Peyer's patch (tissue), 4 donors: ENCODE measurements around the gene FKBP1A. TPM values are rescaled to one million over a fixed set of nuclear protein-coding genes. Genes with fewer than 3 reads are reported as not detected.

Source experiments
- DNase-seq, 3 donors: peaks; one replicate each; pipeline ENCODE4 v3.0.0-alpha.2; 2017 to 2019
- H3K27ac ChIP-seq, 4 donors: fragments of 200-600 bp; sonication (generic); one replicate each; pipeline ENCODE4 v1.5.1; 2016 to 2019
- H3K27me3 ChIP-seq, 2 donors: fragments of 200-600 bp; sonication (generic); one replicate each; pipeline ENCODE4 v1.5.1; 2019
- H3K36me3 ChIP-seq, 3 donors: fragments of 200-600 bp; sonication (generic); one replicate each; pipeline ENCODE4 v1.5.1; 2016 to 2019
- H3K4me1 ChIP-seq, 4 donors: fragments of 200-600 bp; sonication (generic); one replicate each; pipeline ENCODE4 v1.5.1; 2016 to 2019
- H3K4me3 ChIP-seq, 4 donors: fragments of 200-600 bp; sonication (generic); 1 replicate in 3 of 4; 2 replicates in 1 of 4; pipeline ENCODE4 v1.5.1; 2016 to 2019; ENCODE audit warnings: mild to moderate bottlenecking in 1 of 4
- H3K9me3 ChIP-seq, 4 donors: fragments of 200-600 bp; sonication (generic); one replicate each; pipeline ENCODE4 v1.5.1; 2016 to 2019; ENCODE audit warnings: mild to moderate bottlenecking in 1 of 4
- CTCF ChIP-seq, 6 experiments: fragments of 450-650 bp in 4 of 6; fragments of 200-600 bp in 2 of 6; sonication (generic) in 1 of 6; IDR thresholded peaks; one replicate each; pipeline ENCODE4 v1.5.1; 2017 to 2019; ENCODE audit warnings: antibody characterized with exemption in 6 of 6, mild to moderate bottlenecking in 3 of 6, moderate library complexity in 1 of 6
- POLR2A ChIP-seq, 2 donors: fragments of 450-650 bp; IDR thresholded peaks; one replicate each; pipeline ENCODE4 v1.5.1; 2017; ENCODE audit warnings: antibody characterized with exemption in 2 of 2, mild to moderate bottlenecking in 2 of 2, moderate library complexity in 2 of 2
- total RNA-seq, 4 donors: library from RNA; depleted of rRNA; stranded (reverse); fragments of >200 nt; gene quantifications; one replicate each; pipeline ENCODE4 v1.1.0, GENCODE V29; 2016

The FKBP1A gene
- total RNA-seq, 4 donors from 2014 or later: 76.9 to 165 (median 98.5) TPM

- TF ChIP-seq POLR2A (IDR thresholded peaks at IDR 0.05): no peak
- DNase-seq: no peak
- H3K27ac ChIP-seq: peak overlapping the region in 3 of 4 donors; percentile 83 to 88 (median 86)
- H3K4me3 ChIP-seq: peak overlapping the region in 3 of 4 donors; percentile 0 to 96 (median 23)
- H3K27me3 ChIP-seq: no peaks in the 10 kb centered on the region
- no peaks in the 10 kb centered on the region for H3K9me3 ChIP-seq
- H3K36me3 ChIP-seq: no peaks in the 10 kb centered on the region
- peaks cover 0 to 48% (median 29%) of the 10 kb centered on the region in 4 donors for H3K4me1 ChIP-seq
Observed at GRCh38 chr20:1390581-1391403, 2.1 kb downstream of the FKBP1A start.

- Histone ChIP-seq H3K9me3 (no peaks in the 10 kb centered on the region), H3K4me1 (peaks cover 0 to 48% (median 29%) of the 10 kb centered on the region in 4 donors), H3K27ac (peak overlapping the region in 2 of 4 donors; percentile 86 to 88), H3K27me3 (no peaks in the 10 kb centered on the region), H3K36me3 (no peaks in the 10 kb centered on the region), H3K4me3 (no peak overlapping the region)
- TF ChIP-seq POLR2A (IDR thresholded peaks at IDR 0.05): no peak
- no peak for TF ChIP-seq CTCF (IDR thresholded peaks at IDR 0.05)
- DNase-seq: no peak
Observed at GRCh38 chr20:1389703-1390580, 2.9 kb downstream of the FKBP1A start.

GRCh38 chr20:1388741-1389483 lies 3.9 kb downstream of the FKBP1A start:
- peak in 1 of 3 donors; percentile 36 for DNase-seq
- Histone ChIP-seq H3K9me3 (no peaks in the 10 kb centered on the region), H3K27me3 (no peaks in the 10 kb centered on the region), H3K4me1 (peaks cover 0 to 49% (median 29%) of the 10 kb centered on the region in 4 donors), H3K27ac (peak overlapping the region in 2 of 4 donors; percentile 28 to 50), H3K4me3 (peak overlapping the region in 1 of 4 donors; percentile 4), H3K36me3 (no peaks in the 10 kb centered on the region)
- TF ChIP-seq POLR2A (IDR thresholded peaks at IDR 0.05): no peak
- TF ChIP-seq CTCF (IDR thresholded peaks at IDR 0.05): no peak

- no peak for TF ChIP-seq POLR2A (IDR thresholded peaks at IDR 0.05)
- no peak for TF ChIP-seq CTCF (IDR thresholded peaks at IDR 0.05)
- Histone ChIP-seq H3K36me3 (no peaks in the 10 kb centered on the region), H3K4me1 (peaks cover 0 to 49% (median 26%) of the 10 kb centered on the region in 4 donors), H3K27me3 (no peaks in the 10 kb centered on the region), H3K4me3 (no peak overlapping the region), H3K27ac (peak overlapping the region in 2 of 4 donors; percentile 28 to 50), H3K9me3 (no peaks in the 10 kb centered on the region)
- no peak for DNase-seq
Observed at GRCh38 chr20:1388253-1388652, 4.6 kb downstream of the FKBP1A start.

GRCh38 chr20:1386323-1386722 lies 6.5 kb downstream of the FKBP1A start:
- Histone ChIP-seq H3K4me1 (peaks cover 0 to 58% (median 18%) of the 10 kb centered on the region in 4 donors), H3K27ac (no peak overlapping the region)
- no peak for DNase-seq

More at GRCh38 chr20:1386323-1386722, 6.5 kb downstream of the FKBP1A start:
- Histone ChIP-seq H3K27me3 (no peaks in the 10 kb centered on the region), H3K36me3 (no peaks in the 10 kb centered on the region), H3K4me3 (no peak overlapping the region), H3K9me3 (no peaks in the 10 kb centered on the region)
- no peak for TF ChIP-seq CTCF (IDR thresholded peaks at IDR 0.05)
- TF ChIP-seq POLR2A (IDR thresholded peaks at IDR 0.05): no peak
